K562 (cell line): ENCODE measurements around the gene GALNT12. TPM values are rescaled to one million over a fixed set of nuclear protein-coding genes. Genes with fewer than 3 reads are reported as not detected.

ENCODE experiments used
- ADNP ChIP-seq: fragments of 200-800 bp; sonication (Bioruptor generic); IDR thresholded peaks from 2 replicates; pipeline ENCODE4 v1.6.1; 2016; ENCODE audit warnings: missing genetic modification characterization, missing compliant biosample characterization
- CREBBP ChIP-seq: IDR thresholded peaks from one replicate; pipeline ENCODE4 v1.6.1; 2012; ENCODE audit warnings: low read depth, mild to moderate bottlenecking, control low read depth, inconsistent platforms, low read length
- JUN ChIP-seq, 2 experiments: sonication (generic) in 1 of 2; formaldehyde crosslinking in 1 of 2; IDR thresholded peaks; 2 replicates each; pipeline versions ENCODE4 v1.6.1 to v1.8.0; 2012 to 2022; ENCODE audit warnings: borderline replicate concordance in 2 of 2, mild to moderate bottlenecking in 2 of 2, improper control_type of control experiment in 1 of 2, low read depth in 1 of 2, low read length in 1 of 2, missing genetic modification reagents in 1 of 2
- MLLT1 ChIP-seq, 2 experiments: fragments of 450-650 bp; IDR thresholded peaks; 2 replicates each; pipeline ENCODE4 v1.6.1; 2016
- MYNN ChIP-seq, 2 experiments: sonication (generic); formaldehyde crosslinking in 1 of 2; IDR thresholded peaks; 2 replicates each; pipeline versions ENCODE4 v1.5.0 to v1.6.1; 2016 to 2020; ENCODE audit warnings: antibody characterized with exemption in 1 of 2, missing genetic modification reagents in 1 of 2
- PTTG1 ChIP-seq: fragments of 450-650 bp; IDR thresholded peaks from 2 replicates; pipeline ENCODE4 v1.6.1; 2016; ENCODE audit warnings: low read depth, mild to moderate bottlenecking, missing genetic modification characterization, missing compliant biosample characterization
- RAD21 ChIP-seq, 2 experiments: fragments of 250-450 bp in 1 of 2; fragments of 450-650 bp in 1 of 2; sonication (Bioruptor Pico) in 1 of 2; formaldehyde crosslinking in 1 of 2; IDR thresholded peaks in 1 of 2; conservative IDR thresholded peaks in 1 of 2; 2 replicates each; pipeline versions ENCODE4 v1.4.0 to v1.8.0; 2020 to 2022; ENCODE audit warnings: mild to moderate bottlenecking in 2 of 2, moderate library complexity in 1 of 2
- RBM22 ChIP-seq: fragments of 200-400 bp; formaldehyde crosslinking; IDR thresholded peaks from 2 replicates; pipeline ENCODE4 v1.6.1; 2018; ENCODE audit warnings: low read length, low read depth; ENCODE audit not compliant: poor library complexity, severe bottlenecking
- SRSF9 ChIP-seq: fragments of 200-400 bp; formaldehyde crosslinking; IDR thresholded peaks from 2 replicates; pipeline ENCODE4 v1.6.1; 2017; ENCODE audit warnings: low read depth, low read length, borderline replicate concordance
- ZNF239 ChIP-seq: fragments of 250-450 bp; sonication (Bioruptor Pico); IDR thresholded peaks from 2 replicates; pipeline ENCODE4 v1.4.0; 2020; ENCODE audit warnings: mild to moderate bottlenecking
- ZNF551 ChIP-seq: fragments of 250-450 bp; sonication (Bioruptor Pico); IDR thresholded peaks from 2 replicates; pipeline ENCODE4 v1.5.0; 2021; ENCODE audit warnings: mild to moderate bottlenecking, moderate library complexity
- polyA plus RNA-seq, 8 experiments: library from polyadenylated mRNA; depleted of rRNA in 4 of 8; stranded (reverse) in 5 of 8; unstranded in 3 of 8; fragments of >200 nt; fragmentation: Nextera tagmentation in 2 of 8; fragmentation: Illumina TruSeq in 1 of 8; extraction: Ambion mirVana in 2 of 8; extraction: Trizol in 1 of 8; gene quantifications; 2 replicates each; pipeline versions ENCODE4 v1.2.1 to v1.2.3, GENCODE V29; 2011 to 2014; ENCODE audit warnings: inconsistent platforms in 1 of 8, missing spikeins in 1 of 8
- total RNA-seq, 7 experiments: library from RNA; depleted of rRNA in 6 of 7; stranded (reverse); fragments of >200 nt in 6 of 7; fragmentation: Illumina TruSeq in 2 of 7; extraction: Trizol in 2 of 7; gene quantifications; 2 replicates each; pipeline versions ENCODE4 v1.2.1 to v1.2.3, GENCODE V29; 2011 to 2021; ENCODE audit warnings: low replicate concordance in 1 of 7
- TF ChIP-seq, protein P1 (sequence below): IDR thresholded peaks from 2 replicates; pipeline ENCODE4 v1.6.1; 2012; ENCODE audit warnings: low read depth, low read length, improper control_type of control experiment, borderline replicate concordance
- TF ChIP-seq, protein P2 (sequence below): fragments of 250-450 bp; sonication (Bioruptor Pico); IDR thresholded peaks from 2 replicates; pipeline ENCODE4 v1.9.0; 2021; ENCODE audit warnings: mild to moderate bottlenecking
- TF ChIP-seq, protein P3 (sequence below): sonication (generic); formaldehyde crosslinking; IDR thresholded peaks from 2 replicates; pipeline ENCODE4 v1.8.0; 2023; ENCODE audit warnings: missing genetic modification reagents, mild to moderate bottlenecking, borderline replicate concordance

GALNT12 gene
- total and polyA plus RNA-seq, 9 of the 15 experiments (the other 6 are each of a cell fraction or from before 2014, with no cell fraction given), result 29.7 to 82.9 (median 44.2) TPM

DNA sequence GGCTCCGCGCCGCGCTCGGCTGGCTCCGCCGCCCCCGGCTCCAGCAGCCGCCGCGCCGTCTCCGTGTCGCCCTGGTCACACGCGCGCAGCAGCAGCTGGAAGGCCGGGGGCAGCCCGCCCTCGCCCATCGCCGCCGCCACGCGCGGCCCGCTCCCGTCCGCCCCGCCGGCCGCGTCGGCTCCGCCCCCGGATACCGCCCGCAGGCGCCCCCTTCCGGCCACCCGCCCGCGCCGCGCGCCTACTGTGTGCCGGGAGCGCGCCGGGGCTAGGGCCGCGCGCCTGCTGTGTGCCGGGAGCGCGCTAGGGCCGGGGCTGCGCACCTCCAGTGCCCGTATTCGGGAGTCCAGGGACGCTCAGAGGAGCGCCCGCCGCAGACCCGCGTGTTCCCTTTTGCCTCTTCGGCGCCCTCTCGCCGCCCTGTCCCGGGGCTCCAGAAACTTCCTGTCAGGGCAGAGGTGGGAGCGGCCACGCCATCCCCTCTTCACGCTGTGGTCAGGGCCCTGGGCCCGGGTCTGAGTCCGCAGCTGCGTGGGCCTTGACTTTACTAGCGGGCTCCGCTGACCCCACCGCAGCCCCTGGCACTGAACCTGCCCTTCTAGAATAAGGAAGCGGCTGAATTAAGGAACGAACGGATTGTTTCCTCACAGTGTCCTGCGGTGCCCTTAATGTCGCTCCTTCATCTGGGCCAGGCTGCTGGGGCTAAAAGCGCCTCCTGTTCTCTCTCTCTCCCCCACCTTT, 10.9 kb upstream of the GALNT12 start, which contains the start of gene ANKS6 (continued):
- TF ChIP-seq, protein P1, sequence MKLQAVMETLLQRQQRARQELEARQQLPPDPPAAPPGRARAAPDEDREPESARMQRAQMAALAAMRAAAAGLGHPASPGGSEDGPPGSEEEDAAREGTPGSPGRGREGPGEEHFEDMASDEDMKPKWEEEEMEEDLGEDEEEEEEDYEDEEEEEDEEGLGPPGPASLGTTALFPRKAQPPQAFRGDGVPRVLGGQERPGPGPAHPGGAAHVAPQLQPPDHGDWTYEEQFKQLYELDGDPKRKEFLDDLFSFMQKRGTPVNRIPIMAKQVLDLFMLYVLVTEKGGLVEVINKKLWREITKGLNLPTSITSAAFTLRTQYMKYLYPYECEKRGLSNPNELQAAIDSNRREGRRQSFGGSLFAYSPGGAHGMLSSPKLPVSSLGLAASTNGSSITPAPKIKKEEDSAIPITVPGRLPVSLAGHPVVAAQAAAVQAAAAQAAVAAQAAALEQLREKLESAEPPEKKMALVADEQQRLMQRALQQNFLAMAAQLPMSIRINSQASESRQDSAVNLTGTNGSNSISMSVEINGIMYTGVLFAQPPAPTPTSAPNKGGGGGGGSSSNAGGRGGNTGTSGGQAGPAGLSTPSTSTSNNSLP, result no peak
- peak in 1 of 2 experiments; percentile 19; a peak in 2 of 4 replicates for TF ChIP-seq RAD21 (CRISPR knock-in tag; conservative IDR thresholded peaks at IDR 0.05 in 1 of 2, IDR thresholded peaks at IDR 0.05 in 1 of 2)
- peak; percentile 20; the same call in 1 of the 2 replicates for TF ChIP-seq ZNF239 (CRISPR knock-in tag)
- peak; percentile 12; the same call in 1 of the 2 replicates for TF ChIP-seq JUN (IDR thresholded peaks at IDR 0.05; ENCODE audit: borderline replicate concordance, low read depth, low read length)
- 0 out of 2 replicates have a peak, but pooled peaks have one; percentile 49 for TF ChIP-seq JUN (CRISPR knock-in tag; IDR thresholded peaks at IDR 0.05; ENCODE audit: borderline replicate concordance)
- peak in 1 of 2 experiments; percentile 81; a peak in 2 of 4 replicates for TF ChIP-seq MLLT1 (IDR thresholded peaks at IDR 0.05)
- no peak for TF ChIP-seq ZNF551 (CRISPR knock-in tag)
- TF ChIP-seq, protein P2, sequence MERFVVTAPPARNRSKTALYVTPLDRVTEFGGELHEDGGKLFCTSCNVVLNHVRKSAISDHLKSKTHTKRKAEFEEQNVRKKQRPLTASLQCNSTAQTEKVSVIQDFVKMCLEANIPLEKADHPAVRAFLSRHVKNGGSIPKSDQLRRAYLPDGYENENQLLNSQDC (CRISPR knock-in tag), result no peak
- no peak for TF ChIP-seq MYNN (IDR thresholded peaks at IDR 0.05)
- TF ChIP-seq MYNN (CRISPR knock-in tag; IDR thresholded peaks at IDR 0.05), result no peak
- no peak for TF ChIP-seq ADNP (tag)
- no peak for TF ChIP-seq CREBBP
- TF ChIP-seq PTTG1 (tag), result no peak
- no peak for TF ChIP-seq RBM22
- no peak for TF ChIP-seq SRSF9
- TF ChIP-seq, protein P3, sequence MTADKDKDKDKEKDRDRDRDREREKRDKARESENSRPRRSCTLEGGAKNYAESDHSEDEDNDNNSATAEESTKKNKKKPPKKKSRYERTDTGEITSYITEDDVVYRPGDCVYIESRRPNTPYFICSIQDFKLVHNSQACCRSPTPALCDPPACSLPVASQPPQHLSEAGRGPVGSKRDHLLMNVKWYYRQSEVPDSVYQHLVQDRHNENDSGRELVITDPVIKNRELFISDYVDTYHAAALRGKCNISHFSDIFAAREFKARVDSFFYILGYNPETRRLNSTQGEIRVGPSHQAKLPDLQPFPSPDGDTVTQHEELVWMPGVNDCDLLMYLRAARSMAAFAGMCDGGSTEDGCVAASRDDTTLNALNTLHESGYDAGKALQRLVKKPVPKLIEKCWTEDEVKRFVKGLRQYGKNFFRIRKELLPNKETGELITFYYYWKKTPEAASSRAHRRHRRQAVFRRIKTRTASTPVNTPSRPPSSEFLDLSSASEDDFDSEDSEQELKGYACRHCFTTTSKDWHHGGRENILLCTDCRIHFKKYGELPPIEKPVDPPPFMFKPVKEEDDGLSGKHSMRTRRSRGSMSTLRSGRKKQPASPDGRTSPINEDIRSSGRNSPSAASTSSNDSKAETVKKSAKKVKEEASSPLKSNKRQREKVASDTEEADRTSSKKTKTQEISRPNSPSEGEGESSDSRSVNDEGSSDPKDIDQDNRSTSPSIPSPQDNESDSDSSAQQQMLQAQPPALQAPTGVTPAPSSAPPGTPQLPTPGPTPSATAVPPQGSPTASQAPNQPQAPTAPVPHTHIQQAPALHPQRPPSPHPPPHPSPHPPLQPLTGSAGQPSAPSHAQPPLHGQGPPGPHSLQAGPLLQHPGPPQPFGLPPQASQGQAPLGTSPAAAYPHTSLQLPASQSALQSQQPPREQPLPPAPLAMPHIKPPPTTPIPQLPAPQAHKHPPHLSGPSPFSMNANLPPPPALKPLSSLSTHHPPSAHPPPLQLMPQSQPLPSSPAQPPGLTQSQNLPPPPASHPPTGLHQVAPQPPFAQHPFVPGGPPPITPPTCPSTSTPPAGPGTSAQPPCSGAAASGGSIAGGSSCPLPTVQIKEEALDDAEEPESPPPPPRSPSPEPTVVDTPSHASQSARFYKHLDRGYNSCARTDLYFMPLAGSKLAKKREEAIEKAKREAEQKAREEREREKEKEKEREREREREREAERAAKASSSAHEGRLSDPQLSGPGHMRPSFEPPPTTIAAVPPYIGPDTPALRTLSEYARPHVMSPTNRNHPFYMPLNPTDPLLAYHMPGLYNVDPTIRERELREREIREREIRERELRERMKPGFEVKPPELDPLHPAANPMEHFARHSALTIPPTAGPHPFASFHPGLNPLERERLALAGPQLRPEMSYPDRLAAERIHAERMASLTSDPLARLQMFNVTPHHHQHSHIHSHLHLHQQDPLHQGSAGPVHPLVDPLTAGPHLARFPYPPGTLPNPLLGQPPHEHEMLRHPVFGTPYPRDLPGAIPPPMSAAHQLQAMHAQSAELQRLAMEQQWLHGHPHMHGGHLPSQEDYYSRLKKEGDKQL (CRISPR knock-in tag), result no peak
